ENCODE data around the gene AAK1. TPM values are rescaled to one million over a fixed set of nuclear protein-coding genes. Genes with fewer than 3 reads are reported as not detected.
A peak's percentile ranks its signal among the peaks of the same experiment; 100 is the strongest.

AAK1 gene
- total and polyA plus RNA-seq, 7 donors: 5.4 to 35.7 (median 20.7) TPM

DNA sequence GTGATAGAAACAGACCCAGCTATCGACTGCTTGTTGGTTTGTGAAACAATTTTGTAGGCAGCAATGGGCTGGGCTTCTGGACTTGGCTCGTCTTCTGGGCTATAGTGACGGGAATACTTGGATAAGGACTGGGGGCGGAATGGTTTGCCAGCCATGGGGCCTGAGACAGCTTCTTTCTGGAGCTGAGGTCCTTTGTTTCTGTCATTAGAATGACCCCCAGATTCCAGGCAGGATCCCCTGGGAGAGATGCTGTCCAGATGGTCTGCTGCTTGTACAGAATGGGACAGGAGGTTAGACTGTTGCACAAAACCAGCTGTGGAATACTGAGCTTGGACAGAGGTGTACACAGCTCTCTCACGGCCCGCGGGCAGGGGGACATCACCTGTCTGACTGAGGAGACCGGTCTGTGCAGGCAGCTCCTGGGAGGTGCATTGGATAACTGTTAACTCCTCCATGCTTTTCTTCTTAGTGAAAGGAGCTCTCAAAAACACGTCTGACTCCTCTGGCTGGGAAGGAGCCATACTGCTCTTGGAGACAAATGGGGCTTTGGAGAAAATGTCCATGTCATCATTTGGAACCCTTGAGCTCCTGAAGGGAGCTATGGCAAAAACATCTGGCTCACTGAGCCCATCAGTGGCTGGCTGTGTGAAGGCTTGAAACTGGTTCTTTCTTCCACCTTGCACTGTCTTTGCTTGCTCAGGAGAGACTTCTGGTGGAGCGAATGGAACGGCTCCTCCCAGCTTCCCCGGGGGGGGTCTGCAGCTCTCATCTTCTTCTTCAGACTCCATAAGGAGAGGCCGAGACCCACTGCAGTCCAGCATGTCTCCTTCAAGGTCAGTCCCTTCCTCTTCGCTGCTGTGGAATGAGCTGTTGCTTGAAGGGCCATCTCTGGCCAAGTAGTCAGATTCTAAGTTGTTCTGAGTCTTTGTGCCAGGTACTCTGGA, 177.8 kb downstream of the AAK1 start:
- WGBS, 2 donors: 92 to 96% methylated on average over 14 of the region's 14 CpGs
- Histone ChIP-seq H3K27ac (peak overlapping the region in 3 of 4 donors; percentile 38 to 57 (median 40)), H3K36me3 (peaks cover 0 to 21% (median 0%) of the 10 kb centered on the region in 4 donors), H3K4me1 (no peaks in the 10 kb centered on the region), H3K9me3 (no peaks in the 10 kb centered on the region), H3K27me3 (no peaks in the 10 kb centered on the region), H3K4me3 (no peak overlapping the region)
- peak; percentile 87 for DNase-seq
- intact Hi-C loops (cut with DNase I): no loop called here
- TF ChIP-seq, protein P1, sequence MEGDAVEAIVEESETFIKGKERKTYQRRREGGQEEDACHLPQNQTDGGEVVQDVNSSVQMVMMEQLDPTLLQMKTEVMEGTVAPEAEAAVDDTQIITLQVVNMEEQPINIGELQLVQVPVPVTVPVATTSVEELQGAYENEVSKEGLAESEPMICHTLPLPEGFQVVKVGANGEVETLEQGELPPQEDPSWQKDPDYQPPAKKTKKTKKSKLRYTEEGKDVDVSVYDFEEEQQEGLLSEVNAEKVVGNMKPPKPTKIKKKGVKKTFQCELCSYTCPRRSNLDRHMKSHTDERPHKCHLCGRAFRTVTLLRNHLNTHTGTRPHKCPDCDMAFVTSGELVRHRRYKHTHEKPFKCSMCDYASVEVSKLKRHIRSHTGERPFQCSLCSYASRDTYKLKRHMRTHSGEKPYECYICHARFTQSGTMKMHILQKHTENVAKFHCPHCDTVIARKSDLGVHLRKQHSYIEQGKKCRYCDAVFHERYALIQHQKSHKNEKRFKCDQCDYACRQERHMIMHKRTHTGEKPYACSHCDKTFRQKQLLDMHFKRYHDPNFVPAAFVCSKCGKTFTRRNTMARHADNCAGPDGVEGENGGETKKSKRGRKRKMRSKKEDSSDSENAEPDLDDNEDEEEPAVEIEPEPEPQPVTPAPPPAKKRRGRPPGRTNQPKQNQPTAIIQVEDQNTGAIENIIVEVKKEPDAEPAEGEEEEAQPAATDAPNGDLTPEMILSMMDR (IDR thresholded peaks at IDR 0.05): no peak
- TF ChIP-seq POLR2A (IDR thresholded peaks at IDR 0.05) (no peak), POLR2AphosphoS5 (IDR thresholded peaks at IDR 0.05) (peak in 3 of 4 donors; percentile 47 to 56 (median 49)), EP300 (IDR thresholded peaks at IDR 0.05) (no peak)

DNA sequence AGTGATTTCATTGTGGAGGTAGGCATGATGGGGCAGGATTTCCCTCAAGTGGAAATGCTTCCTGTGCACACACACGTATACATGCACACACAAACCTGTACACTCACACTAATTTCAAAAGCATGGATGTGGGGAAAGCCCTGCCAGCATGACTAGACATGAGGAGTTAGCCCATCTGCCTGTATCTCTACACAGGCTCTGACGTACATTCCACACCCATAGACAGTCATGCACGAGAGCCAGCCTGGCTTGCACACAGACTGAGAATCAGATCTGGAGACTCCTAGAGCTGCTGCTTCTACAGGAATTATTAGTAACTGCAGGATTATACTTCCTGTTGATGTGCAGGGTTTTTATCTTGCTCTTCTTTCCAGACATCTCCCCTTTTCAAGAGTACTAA, 179.0 kb downstream of the AAK1 start:
- TF ChIP-seq POLR2AphosphoS5 (IDR thresholded peaks at IDR 0.05): peak in 1 of 4 donors; percentile 41
- TF ChIP-seq, protein P1 (IDR thresholded peaks at IDR 0.05): no peak
- H3K4me3 ChIP-seq: no peak overlapping the region
- H3K36me3 ChIP-seq: peaks cover 0 to 21% (median 0%) of the 10 kb centered on the region in 4 donors
- peak; percentile 82 for DNase-seq
- H3K27me3 ChIP-seq: no peaks in the 10 kb centered on the region
- no peaks in the 10 kb centered on the region for H3K9me3 ChIP-seq
- 81 to 86% methylated on average over 3 of the region's 3 CpGs for WGBS, 2 donors
- intact Hi-C loops (cut with DNase I): no loop called here
- peak overlapping the region in 3 of 4 donors; percentile 38 to 57 (median 40) for H3K27ac ChIP-seq
- H3K4me1 ChIP-seq: no peaks in the 10 kb centered on the region

DNA sequence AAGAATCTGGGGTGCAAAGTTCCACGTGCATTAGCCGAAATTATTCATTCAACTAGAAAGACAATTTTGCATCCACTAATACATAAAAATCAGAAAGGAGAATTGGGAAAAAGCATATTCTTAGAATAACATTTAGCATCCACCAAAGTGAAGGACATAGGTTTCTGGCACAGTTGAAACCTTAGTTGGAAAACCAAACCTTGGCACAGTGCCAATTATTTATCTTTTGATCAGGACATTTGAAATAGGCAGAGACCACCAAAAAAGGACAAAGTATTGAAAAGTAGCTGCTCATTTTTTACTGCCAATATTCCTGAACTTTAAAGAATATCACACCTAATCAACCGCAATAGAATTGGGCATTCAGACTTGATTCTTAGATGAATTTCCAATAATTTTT, 180.8 kb downstream of the AAK1 start:
- intact Hi-C loops (cut with DNase I): no loop called here

DNA sequence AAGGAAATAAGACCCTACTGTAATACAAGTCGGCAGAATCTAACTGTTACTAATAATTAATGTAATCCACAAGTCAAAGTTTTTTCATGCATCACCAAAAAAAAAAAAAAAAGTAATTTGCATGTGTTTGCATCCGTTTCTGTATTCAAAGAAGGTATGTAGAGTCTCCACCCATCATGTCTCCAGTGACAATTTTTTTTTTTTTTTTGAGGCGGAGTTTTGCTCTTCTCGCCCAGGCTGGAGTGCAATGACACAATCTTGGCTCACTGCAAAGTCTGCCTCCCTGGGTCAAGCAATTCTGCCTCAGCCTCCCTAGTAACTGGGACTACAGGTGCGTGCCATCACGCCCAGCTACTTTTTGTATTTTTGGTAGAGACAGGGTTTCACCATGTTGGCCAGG, 182.1 kb downstream of the AAK1 start:
- Histone ChIP-seq H3K27me3 (no peaks in the 10 kb centered on the region), H3K4me1 (no peaks in the 10 kb centered on the region), H3K36me3 (peaks cover 0 to 18% (median 0%) of the 10 kb centered on the region in 4 donors), H3K4me3 (no peak overlapping the region), H3K27ac (no peak overlapping the region), H3K9me3 (no peaks in the 10 kb centered on the region)
- no peak for DNase-seq
- WGBS, 2 donors: 94 to 98% methylated on average over 6 of the region's 6 CpGs
- intact Hi-C loops (cut with DNase I): no loop called here
- no peak for TF ChIP-seq POLR2A (IDR thresholded peaks at IDR 0.05)
- TF ChIP-seq EP300 (IDR thresholded peaks at IDR 0.05): no peak
- TF ChIP-seq, protein P1 (IDR thresholded peaks at IDR 0.05): no peak
- no peak for TF ChIP-seq POLR2AphosphoS5 (IDR thresholded peaks at IDR 0.05)

More for the DNA sequence above, 180.8 kb downstream of the AAK1 start:
- 98% methylated on average over 3 of the region's 3 CpGs for WGBS, 2 donors
- no peak for DNase-seq
- H3K27ac ChIP-seq: no peak overlapping the region
- no peak overlapping the region for H3K4me3 ChIP-seq
- H3K4me1 ChIP-seq: no peaks in the 10 kb centered on the region
- H3K27me3 ChIP-seq: no peaks in the 10 kb centered on the region
- TF ChIP-seq POLR2A (IDR thresholded peaks at IDR 0.05) (no peak), POLR2AphosphoS5 (IDR thresholded peaks at IDR 0.05) (no peak), EP300 (IDR thresholded peaks at IDR 0.05) (no peak)
- TF ChIP-seq, protein P1 (IDR thresholded peaks at IDR 0.05): no peak
- no peaks in the 10 kb centered on the region for H3K9me3 ChIP-seq
- H3K36me3 ChIP-seq: peaks cover 0 to 21% (median 0%) of the 10 kb centered on the region in 4 donors
